DND-41 (cell line): ENCODE data around the gene NELL2.

Experiments used
- ATAC-seq: fragments of 200-7000 bp; cut with Tn5 transposase; 3 replicates; pipeline ENCODE4 v1.9.1; 2021; ENCODE audit warnings: low read depth; ENCODE audit not compliant: insufficient read depth
- DNase-seq: peaks from one replicate; pipeline ENCODE4 v3.0.0-alpha.2; 2020
- H2AFZ ChIP-seq: 2 replicates; pipeline ENCODE4 v1.6.0; 2012; ENCODE audit warnings: low read depth, low read length
- H3K27ac ChIP-seq: 2 replicates; pipeline ENCODE4 v1.5.1; 2012; ENCODE audit warnings: low read length, inconsistent platforms
- H3K27me3 ChIP-seq: fragments of 200-600 bp; sonication (generic); 2 replicates; pipeline ENCODE4 v1.6.0; 2012; ENCODE audit warnings: low read length, mild to moderate bottlenecking, inconsistent platforms; ENCODE audit not compliant: insufficient read depth, poor library complexity
- H3K36me3 ChIP-seq: 2 replicates; pipeline ENCODE4 v1.5.1; 2012; ENCODE audit warnings: low read length, inconsistent platforms; ENCODE audit not compliant: insufficient read depth
- H3K4me1 ChIP-seq: 2 replicates; pipeline ENCODE4 v1.5.1; 2012; ENCODE audit warnings: mild to moderate bottlenecking, low read length; ENCODE audit not compliant: insufficient read depth
- H3K4me2 ChIP-seq: 2 replicates; pipeline ENCODE4 v1.6.0; 2012; ENCODE audit warnings: mild to moderate bottlenecking, moderate library complexity, low read length, inconsistent platforms; ENCODE audit not compliant: insufficient read depth
- H3K4me3 ChIP-seq, 2 experiments: fragments of 200-600 bp in 1 of 2; shearing (Covaris generic) in 1 of 2; 2 replicates each; pipeline ENCODE4 v1.5.1; 2012 to 2016; ENCODE audit warnings: inconsistent platforms in 2 of 2, low read length in 2 of 2, mild to moderate bottlenecking in 2 of 2, low read depth in 1 of 2, moderate library complexity in 1 of 2
- H3K79me2 ChIP-seq: 2 replicates; pipeline ENCODE4 v1.6.0; 2012; ENCODE audit warnings: low read length, inconsistent platforms; ENCODE audit not compliant: insufficient read depth
- H3K9ac ChIP-seq: 2 replicates; pipeline ENCODE4 v1.6.0; 2012; ENCODE audit warnings: low read depth, mild to moderate bottlenecking, inconsistent platforms, low read length, moderate library complexity
- H3K9me3 ChIP-seq: 2 replicates; pipeline ENCODE4 v1.5.1; 2012; ENCODE audit warnings: low read length, moderate library complexity, mild to moderate bottlenecking, inconsistent platforms; ENCODE audit not compliant: insufficient read depth, severe bottlenecking
- H4K20me1 ChIP-seq: 2 replicates; pipeline ENCODE4 v1.6.0; 2012; ENCODE audit warnings: low read length; ENCODE audit not compliant: insufficient read depth
- CTCF ChIP-seq: IDR thresholded peaks from 2 replicates; pipeline ENCODE4 v1.5.1; 2012; ENCODE audit warnings: borderline replicate concordance, low read length, moderate library complexity, mild to moderate bottlenecking; ENCODE audit not compliant: poor library complexity, severe bottlenecking; ENCODE audit errors: extremely low read depth
- EZH2 ChIP-seq: IDR thresholded peaks from 3 replicates; pipeline ENCODE4 v1.6.1; 2012; ENCODE audit warnings: borderline replicate concordance, low read depth, mild to moderate bottlenecking, moderate library complexity, low read length, inconsistent platforms; ENCODE audit not compliant: severe bottlenecking

Gene NELL2

GRCh38 chr12:44876544-44877410, 662 bp upstream of the NELL2 start:
- H3K4me3 ChIP-seq: no peak overlapping the region
- DNase-seq: no peak
- H3K9ac ChIP-seq: no peak overlapping the region
- peaks cover 8% of the 10 kb centered on the region for H3K9me3 ChIP-seq
- no peak overlapping the region for H3K4me2 ChIP-seq
- no peaks in the 10 kb centered on the region for H4K20me1 ChIP-seq
- peaks cover 4% of the 10 kb centered on the region for H3K27me3 ChIP-seq
- TF ChIP-seq EZH2 (no peak), CTCF (no peak)
- H3K4me1 ChIP-seq: no peaks in the 10 kb centered on the region
- H3K27ac ChIP-seq: no peak overlapping the region
- no peak for ATAC-seq
- no peaks in the 10 kb centered on the region for H3K79me2 ChIP-seq
- no peaks in the 10 kb centered on the region for H3K36me3 ChIP-seq
- H2AFZ ChIP-seq: no peak overlapping the region

GRCh38 chr12:44875417-44875953, 630 bp downstream of the NELL2 start:
- ATAC-seq: no peak

GRCh38 chr12:44874981-44875416, 1.1 kb downstream of the NELL2 start:
- H3K4me1 ChIP-seq: no peaks in the 10 kb centered on the region
- H4K20me1 ChIP-seq: no peaks in the 10 kb centered on the region
- peaks cover 4% of the 10 kb centered on the region for H3K27me3 ChIP-seq
- H3K9me3 ChIP-seq: no peaks in the 10 kb centered on the region
- no peaks in the 10 kb centered on the region for H3K79me2 ChIP-seq
- no peaks in the 10 kb centered on the region for H3K36me3 ChIP-seq
- TF ChIP-seq CTCF (no peak), EZH2 (no peak)
- H2AFZ ChIP-seq: no peak overlapping the region
- ATAC-seq: no peak
- H3K27ac ChIP-seq: no peak overlapping the region
- H3K4me2 ChIP-seq: no peak overlapping the region
- DNase-seq: no peak
- no peak overlapping the region for H3K9ac ChIP-seq
- no peak overlapping the region for H3K4me3 ChIP-seq

More at GRCh38 chr12:44875417-44875953, 630 bp downstream of the NELL2 start:
- Histone ChIP-seq H3K9me3 (no peaks in the 10 kb centered on the region), H3K4me1 (no peaks in the 10 kb centered on the region), H3K79me2 (no peaks in the 10 kb centered on the region), H2AFZ (no peak overlapping the region), H3K9ac (no peak overlapping the region), H3K27ac (no peak overlapping the region), H4K20me1 (no peaks in the 10 kb centered on the region), H3K4me2 (no peak overlapping the region), H3K4me3 (no peak overlapping the region), H3K27me3 (peaks cover 4% of the 10 kb centered on the region), H3K36me3 (no peaks in the 10 kb centered on the region)
- no peak for DNase-seq
- TF ChIP-seq EZH2 (no peak), CTCF (no peak)
